Activated gamma-delta T cell treated with Interleukin-2 at 50 U/mL for 16 hours (primary cell): ENCODE results near the gene TARBP1.
"Not testable (repeated sequence)": the region's sequence is repeated elsewhere in the genome, so short reads cannot be mapped to it uniquely, and the experiment has no call there.

ENCODE experiments used
- DNase-seq: peaks from one replicate; pipeline ENCODE4 v3.0.0-alpha.2; 2020

TARBP1 gene

GRCh38 chr1:234505769-234506102 lies 26.8 kb upstream of the TARBP1 start:
- no peak for DNase-seq

GRCh38 chr1:234504969-234505768 lies 26.2 kb upstream of the TARBP1 start:
- DNase-seq = no peak

DNA sequence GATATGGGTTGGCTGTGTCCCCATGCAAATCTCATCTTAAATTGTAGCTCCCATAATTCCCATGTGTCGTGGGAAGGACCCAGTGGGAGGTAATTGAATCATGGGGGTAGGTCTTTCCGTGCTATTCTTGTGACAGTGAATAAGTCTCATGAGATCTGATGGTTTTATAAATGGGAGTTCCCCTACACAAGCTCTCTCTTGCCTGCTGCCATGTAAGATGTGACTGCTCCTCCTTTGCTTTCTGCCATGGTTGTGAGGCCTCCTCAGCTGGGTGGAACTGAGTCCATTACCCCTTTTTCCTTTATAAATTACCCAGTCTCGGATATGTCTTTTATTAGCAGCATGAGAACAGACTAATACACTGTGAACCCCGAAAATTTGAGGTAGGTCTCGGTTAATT lies 25.3 kb upstream of the TARBP1 start:
- not testable (repeated sequence) for DNase-seq

DNA sequence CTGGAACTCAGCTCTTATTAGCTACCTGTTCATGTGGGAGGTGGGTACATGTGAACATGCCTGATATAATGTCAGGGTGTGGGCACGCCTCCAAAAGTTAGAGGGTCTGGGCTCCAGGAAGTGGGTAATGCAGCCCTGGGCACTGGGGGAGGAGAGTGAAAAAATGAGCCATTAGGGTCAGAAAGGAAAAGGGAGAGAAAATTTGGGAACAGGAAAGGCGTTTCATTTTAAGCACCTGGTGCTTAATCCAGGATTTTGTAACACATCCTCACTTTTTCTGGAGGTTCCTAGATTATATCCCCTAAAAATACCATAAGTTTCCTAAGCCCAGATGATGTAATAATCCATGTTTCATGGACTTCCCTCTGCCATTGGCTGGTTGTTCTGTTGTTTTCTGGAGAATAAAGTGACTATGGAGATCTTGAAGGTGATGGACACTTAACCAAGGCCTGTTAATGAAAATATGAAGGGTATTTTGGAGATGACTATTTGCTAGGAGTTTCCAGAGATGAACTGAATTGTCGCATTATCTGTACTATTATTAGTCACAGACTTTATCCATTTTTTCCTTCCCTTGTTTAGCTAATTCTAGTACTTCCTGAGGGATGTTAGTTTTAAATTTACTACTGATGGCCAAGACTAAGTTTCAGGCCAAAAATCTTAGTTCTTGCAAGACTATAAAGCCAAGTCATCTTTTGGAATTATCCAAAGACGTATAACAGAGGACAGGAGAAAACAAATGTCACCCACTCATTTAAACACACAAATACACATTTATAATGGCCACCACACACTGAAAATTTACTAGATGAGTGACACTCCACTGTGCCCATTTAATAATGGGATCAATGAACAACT lies 24.4 kb upstream of the TARBP1 start:
- no peak for DNase-seq

DNA sequence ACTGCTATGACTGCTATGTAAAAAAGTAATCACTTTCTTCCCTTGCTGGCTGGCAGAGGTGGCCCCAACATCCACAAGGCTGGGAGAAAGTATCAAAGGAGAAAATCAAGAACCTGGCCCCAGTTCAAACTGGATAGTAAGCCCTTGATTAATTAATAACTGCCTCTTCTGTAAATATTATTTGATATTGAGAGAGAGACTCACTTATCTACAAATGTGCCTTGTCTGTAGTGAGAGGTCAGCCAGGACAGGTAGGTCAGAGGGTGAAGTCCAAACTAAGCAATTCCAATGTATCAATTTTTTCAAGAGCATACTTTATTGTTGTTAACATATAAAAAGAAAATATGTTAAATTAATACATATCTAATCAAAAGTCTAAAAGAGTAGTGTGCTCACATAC lies 23.8 kb upstream of the TARBP1 start:
- DNase-seq = no peak

DNA sequence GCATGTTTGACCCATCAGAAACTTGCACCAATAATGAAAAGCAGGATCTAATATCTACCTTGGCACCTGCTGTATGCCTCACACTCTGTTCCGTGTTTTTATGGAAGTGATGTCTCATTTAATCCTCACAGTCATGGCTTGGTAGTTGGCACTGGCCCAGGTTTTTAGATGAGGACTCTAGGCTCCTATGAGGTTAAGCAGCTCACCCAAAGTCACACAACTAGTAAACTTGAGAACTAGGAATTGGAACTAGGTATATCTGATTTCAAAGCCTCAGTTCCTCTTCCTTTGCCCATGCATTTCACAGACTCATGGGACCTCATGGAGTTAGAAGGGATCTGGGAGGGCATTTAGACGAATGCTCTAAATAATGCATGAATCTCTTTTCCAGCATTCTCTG lies 21.3 kb upstream of the TARBP1 start:
- DNase-seq = no peak

- DNase-seq = no peak
Observed at GRCh38 chr1:234499943-234500245, 20.9 kb upstream of the TARBP1 start.

GRCh38 chr1:234499119-234499942 lies 20.4 kb upstream of the TARBP1 start:
- DNase-seq = peak; percentile 81

DNA sequence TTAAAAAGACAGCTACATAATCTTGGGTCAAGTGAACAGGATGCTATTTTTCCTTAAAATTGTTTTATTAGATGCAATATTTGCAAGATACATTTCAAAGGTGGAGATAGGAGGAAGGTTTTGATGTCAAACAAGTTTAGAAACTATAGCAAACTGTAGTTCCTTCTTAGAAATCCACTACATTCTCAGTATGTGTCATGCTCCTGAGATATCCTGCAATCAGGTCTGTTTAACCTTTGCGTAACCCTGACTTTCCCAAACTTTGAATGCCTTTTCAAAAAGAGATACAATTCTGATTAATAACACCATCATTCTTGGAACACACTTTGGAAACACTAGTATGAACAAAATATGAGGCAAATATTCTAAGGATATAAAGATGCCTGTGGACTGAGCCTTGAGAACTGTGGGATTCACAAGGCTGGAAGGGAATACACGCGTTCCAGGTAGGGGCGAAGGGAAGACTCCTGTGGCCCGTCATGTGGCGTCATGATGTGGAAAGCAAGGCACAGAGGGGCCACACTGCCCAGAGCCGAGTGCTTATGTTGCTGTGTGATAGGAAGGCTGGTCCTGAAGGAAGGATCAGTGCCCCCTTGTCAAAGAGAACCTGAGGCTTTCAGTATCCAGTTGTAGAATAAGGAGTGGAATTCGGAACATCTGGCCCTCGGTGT lies 19.6 kb upstream of the TARBP1 start:
- no peak for DNase-seq

- DNase-seq = no peak
Observed at GRCh38 chr1:234497589-234497988, 18.6 kb upstream of the TARBP1 start.

DNA sequence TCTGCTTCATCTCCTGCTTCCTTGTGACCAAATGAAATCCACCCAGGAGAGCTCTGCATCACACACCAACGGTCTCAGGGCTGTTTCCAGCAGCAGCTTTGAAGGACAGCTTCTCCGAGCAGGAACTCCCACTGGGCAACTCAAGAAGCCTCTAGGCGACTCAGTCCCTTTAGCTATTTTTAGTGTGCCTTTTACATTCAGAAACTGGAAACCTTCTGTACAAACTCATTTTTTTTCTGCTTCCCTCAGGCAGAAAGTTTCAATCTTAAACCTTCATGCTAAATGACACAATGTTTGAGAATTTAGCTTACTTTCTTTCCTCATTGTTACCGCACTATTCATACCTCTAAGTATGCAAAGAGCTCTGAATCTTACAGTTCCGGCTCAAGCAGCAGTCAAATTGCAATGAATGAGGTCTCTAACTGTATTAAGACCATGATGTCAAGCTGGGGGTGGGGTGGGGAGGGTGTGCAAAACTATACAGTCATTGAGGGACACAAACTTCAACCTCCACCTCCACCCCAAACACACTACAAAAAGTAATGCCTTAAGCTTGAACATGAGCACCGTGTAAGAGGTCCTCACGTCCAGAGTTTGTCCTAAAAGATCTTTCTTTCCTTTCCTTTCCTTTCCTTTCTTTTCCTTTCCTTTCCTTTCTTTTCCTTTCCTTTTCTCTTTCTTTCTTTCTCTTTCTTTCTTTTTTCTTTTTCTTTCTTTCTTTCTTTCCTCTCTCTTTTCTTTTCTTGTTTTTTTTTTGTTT lies 16.4 kb upstream of the TARBP1 start:
- DNase-seq = no peak

- DNase-seq = no peak
Observed at GRCh38 chr1:234494049-234494448, 15.1 kb upstream of the TARBP1 start.

DNA sequence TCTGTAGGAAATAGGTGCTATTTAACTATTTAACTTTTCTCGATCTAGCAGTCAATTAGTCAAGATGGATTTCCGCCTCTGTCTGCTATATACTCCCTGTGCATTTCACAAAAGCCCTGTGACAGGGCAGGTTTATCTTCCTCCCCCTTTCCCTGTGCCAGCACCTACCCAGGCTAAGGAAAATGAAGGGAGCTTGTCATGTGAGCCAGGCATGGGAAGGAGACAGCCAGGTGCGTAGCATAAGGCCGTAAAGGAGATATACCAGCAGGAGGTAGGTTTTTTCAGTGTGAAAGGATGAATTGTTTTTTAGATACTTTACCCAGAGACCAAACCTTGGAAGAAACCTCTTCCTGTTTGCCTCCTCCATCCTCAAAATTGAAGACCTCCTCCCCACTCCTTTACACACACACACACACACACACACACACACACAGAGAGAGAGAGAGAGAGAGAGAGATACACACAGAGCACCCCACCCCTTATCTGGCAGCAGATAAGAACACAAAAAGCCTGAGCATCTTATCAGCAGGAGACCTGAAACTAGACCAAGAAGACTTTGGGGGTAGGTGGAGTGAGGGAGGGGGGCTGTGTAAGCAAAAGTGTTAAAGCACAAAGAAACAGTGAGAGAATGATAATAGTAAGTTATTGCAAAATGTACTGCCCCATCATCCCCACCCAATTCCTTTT lies 12.0 kb upstream of the TARBP1 start:
- no peak for DNase-seq

GRCh38 chr1:234489698-234490077 lies 10.7 kb upstream of the TARBP1 start:
- no peak for DNase-seq

DNA sequence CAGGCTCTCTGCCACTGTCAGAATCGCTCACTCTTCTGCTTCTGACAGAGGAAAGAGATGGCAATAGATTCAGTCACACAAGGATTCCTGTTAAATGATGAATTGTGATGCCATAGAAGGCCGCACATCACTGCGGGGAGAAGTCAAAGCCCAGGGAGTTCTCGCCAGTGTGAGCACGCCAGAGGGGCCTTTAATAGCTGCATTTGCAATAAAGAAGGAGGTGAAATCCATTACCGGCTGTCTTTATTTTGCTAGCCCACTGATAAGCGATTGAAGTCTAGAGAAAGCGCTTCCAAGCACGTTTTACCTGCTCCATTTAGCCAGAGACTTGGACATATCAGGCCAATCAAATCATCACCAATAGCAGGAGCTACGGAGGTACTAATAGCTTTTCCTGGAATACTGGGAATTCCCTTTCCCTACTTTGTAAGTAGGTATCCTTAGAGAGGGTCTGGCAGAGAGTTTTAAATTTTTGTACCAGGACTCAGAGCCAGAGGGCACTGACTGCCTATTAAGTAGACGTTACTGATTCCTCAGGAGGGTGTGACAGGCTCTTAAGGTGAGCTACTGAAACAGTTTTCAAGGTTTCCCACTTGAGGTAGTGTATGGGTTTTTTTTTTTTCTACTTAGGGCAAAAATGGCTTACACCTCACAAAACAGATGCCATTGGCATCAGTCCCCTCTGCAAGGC lies 10.2 kb upstream of the TARBP1 start:
- DNase-seq = no peak

DNA sequence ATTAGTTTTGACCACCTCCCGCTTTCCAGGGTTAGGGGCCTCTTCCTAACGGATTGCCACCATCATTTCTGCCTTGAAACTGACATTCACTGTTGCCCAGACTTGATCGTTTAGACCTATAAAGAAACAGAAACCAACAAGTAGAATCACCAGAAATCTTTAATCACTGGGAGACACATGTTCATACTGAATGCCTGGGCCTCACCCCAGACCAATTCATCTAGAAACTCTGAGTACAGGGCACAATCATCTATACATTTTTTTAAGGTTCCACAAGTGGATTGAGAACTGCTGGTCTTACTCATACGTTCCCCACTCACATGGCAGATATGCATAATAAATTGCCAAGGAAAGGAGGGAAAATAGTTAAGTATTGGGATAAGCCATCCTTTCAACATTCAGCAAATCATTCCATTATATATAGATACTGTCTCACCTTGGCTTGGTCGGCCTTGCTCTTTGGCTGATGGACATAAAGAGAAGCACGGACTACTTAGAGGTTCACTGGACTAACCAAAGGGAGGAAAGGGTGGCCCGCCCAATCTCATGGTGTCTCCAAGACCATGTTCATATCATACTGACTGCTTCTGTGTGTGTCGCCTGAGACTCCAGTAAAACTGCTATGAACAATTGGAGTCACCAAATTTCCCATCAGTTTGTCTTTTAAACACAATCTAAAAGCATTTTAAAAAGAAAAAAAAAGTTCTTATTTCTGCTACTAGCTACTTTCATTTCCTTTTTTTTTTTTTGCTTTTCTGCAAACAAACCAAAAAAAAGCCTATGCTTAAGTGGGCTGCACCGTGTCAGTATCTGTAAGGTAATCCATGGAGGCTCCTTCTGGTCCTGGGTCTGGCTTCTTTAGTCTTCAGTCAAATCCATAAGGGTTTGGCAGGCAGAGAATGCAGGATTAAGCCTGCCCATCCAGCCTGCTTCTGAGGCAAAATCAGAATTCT lies 9.4 kb upstream of the TARBP1 start:
- DNase-seq = no peak

GRCh38 chr1:234486858-234487840 lies 8.2 kb upstream of the TARBP1 start:
- no peak for DNase-seq

- DNase-seq = no peak
Observed at GRCh38 chr1:234484991-234485739, 6.2 kb upstream of the TARBP1 start.
